Measurements from ENCODE around the gene RIGI.

DNA sequence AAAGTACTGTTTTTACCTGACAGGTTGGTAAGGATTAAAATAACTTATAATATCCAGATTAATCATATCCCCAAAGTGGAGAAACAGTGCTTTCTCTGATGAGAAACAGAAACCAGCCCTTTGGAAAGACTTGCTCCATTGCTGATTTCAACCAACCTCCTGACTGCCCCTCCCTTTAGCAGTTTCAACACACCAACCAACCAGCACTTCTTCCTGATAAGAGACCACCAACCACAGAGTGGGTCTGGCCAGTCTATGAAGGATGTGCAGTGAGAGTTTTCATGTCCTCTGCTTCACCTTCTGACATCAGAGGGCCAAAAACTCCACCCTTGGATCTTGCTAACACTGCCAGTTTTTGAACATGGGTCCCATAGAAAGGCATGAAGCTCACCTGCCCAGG is 28.1 kb downstream of the RIGI start:
- TF ChIP-seq POLR2AphosphoS5 (IDR thresholded peaks at IDR 0.05; ENCODE audit: low read depth, low read length) (no peak), RAD21 (IDR thresholded peaks at IDR 0.05; ENCODE audit: low read length) (no peak), EP300 (IDR thresholded peaks at IDR 0.05; ENCODE audit: borderline replicate concordance in 1 of 2, low read depth in 1 of 2, low read length in 1 of 2) (no peak), RCOR1 (IDR thresholded peaks at IDR 0.05; ENCODE audit: low read length) (no peak), CHD2 (IDR thresholded peaks at IDR 0.05; ENCODE audit: low read length, partially characterized antibody) (no peak), EZH2phosphoT487 (IDR thresholded peaks at IDR 0.05; ENCODE audit: borderline replicate concordance, low read depth) (no peak), JUND (IDR thresholded peaks at IDR 0.05) (no peak), SIN3A (IDR thresholded peaks at IDR 0.05; ENCODE audit: borderline replicate concordance, low read depth, low read length) (no peak), NRF1 (IDR thresholded peaks at IDR 0.05; ENCODE audit: low read depth, low read length) (no peak)
- TF ChIP-seq, protein P1, sequence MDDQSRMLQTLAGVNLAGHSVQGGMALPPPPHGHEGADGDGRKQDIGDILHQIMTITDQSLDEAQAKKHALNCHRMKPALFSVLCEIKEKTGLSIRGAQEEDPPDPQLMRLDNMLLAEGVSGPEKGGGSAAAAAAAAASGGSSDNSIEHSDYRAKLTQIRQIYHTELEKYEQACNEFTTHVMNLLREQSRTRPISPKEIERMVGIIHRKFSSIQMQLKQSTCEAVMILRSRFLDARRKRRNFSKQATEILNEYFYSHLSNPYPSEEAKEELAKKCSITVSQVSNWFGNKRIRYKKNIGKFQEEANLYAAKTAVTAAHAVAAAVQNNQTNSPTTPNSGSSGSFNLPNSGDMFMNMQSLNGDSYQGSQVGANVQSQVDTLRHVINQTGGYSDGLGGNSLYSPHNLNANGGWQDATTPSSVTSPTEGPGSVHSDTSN (IDR thresholded peaks at IDR 0.05) = no peak
- TF ChIP-seq, protein P2, sequence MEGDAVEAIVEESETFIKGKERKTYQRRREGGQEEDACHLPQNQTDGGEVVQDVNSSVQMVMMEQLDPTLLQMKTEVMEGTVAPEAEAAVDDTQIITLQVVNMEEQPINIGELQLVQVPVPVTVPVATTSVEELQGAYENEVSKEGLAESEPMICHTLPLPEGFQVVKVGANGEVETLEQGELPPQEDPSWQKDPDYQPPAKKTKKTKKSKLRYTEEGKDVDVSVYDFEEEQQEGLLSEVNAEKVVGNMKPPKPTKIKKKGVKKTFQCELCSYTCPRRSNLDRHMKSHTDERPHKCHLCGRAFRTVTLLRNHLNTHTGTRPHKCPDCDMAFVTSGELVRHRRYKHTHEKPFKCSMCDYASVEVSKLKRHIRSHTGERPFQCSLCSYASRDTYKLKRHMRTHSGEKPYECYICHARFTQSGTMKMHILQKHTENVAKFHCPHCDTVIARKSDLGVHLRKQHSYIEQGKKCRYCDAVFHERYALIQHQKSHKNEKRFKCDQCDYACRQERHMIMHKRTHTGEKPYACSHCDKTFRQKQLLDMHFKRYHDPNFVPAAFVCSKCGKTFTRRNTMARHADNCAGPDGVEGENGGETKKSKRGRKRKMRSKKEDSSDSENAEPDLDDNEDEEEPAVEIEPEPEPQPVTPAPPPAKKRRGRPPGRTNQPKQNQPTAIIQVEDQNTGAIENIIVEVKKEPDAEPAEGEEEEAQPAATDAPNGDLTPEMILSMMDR (IDR thresholded peaks at IDR 0.05) = no peak
- TF ChIP-seq, protein P3, sequence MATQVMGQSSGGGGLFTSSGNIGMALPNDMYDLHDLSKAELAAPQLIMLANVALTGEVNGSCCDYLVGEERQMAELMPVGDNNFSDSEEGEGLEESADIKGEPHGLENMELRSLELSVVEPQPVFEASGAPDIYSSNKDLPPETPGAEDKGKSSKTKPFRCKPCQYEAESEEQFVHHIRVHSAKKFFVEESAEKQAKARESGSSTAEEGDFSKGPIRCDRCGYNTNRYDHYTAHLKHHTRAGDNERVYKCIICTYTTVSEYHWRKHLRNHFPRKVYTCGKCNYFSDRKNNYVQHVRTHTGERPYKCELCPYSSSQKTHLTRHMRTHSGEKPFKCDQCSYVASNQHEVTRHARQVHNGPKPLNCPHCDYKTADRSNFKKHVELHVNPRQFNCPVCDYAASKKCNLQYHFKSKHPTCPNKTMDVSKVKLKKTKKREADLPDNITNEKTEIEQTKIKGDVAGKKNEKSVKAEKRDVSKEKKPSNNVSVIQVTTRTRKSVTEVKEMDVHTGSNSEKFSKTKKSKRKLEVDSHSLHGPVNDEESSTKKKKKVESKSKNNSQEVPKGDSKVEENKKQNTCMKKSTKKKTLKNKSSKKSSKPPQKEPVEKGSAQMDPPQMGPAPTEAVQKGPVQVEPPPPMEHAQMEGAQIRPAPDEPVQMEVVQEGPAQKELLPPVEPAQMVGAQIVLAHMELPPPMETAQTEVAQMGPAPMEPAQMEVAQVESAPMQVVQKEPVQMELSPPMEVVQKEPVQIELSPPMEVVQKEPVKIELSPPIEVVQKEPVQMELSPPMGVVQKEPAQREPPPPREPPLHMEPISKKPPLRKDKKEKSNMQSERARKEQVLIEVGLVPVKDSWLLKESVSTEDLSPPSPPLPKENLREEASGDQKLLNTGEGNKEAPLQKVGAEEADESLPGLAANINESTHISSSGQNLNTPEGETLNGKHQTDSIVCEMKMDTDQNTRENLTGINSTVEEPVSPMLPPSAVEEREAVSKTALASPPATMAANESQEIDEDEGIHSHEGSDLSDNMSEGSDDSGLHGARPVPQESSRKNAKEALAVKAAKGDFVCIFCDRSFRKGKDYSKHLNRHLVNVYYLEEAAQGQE (IDR thresholded peaks at IDR 0.05; ENCODE audit: low read depth, low read length) = no peak
- TF ChIP-seq, protein P4, sequence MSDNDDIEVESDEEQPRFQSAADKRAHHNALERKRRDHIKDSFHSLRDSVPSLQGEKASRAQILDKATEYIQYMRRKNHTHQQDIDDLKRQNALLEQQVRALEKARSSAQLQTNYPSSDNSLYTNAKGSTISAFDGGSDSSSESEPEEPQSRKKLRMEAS (IDR thresholded peaks at IDR 0.05; ENCODE audit: low read depth) = no peak

Measured in SK-N-SH (cell line).